GM12878 (cell line): ENCODE data around the gene PXMP4.

Experiments used
- CTCF ChIP-seq, 3 experiments: IDR thresholded peaks in 2 of 3; conservative IDR thresholded peaks in 1 of 3; 2 replicates each; pipeline ENCODE4 v1.5.1; 2011; ENCODE audit warnings: low read depth in 3 of 3, low read length in 3 of 3, mild to moderate bottlenecking in 3 of 3, control low read depth in 2 of 3, moderate library complexity in 2 of 3, inconsistent platforms in 1 of 3, mixed read lengths in 1 of 3; ENCODE audit not compliant: control insufficient read depth in 2 of 3, insufficient read depth in 1 of 3; ENCODE audit errors: extremely low read depth in 1 of 3
- EED ChIP-seq: sonication (generic); IDR thresholded peaks from 2 replicates; pipeline ENCODE4 v1.6.1; 2016; ENCODE audit warnings: antibody characterized with exemption, low read depth
- JUND ChIP-seq: IDR thresholded peaks from 2 replicates; pipeline ENCODE4 v1.6.1; 2012; ENCODE audit warnings: low read depth, mild to moderate bottlenecking, low read length, improper control_type of control experiment, moderate library complexity
- MEF2B ChIP-seq: fragments of 450-650 bp; IDR thresholded peaks from 2 replicates; pipeline ENCODE4 v1.6.1; 2018; ENCODE audit warnings: mild to moderate bottlenecking, moderate library complexity; ENCODE audit not compliant: partially characterized antibody, poor library complexity, severe bottlenecking
- POLR2AphosphoS5 ChIP-seq: IDR thresholded peaks from 2 replicates; pipeline ENCODE4 v1.6.1; 2011; ENCODE audit warnings: mild to moderate bottlenecking, low read length, inconsistent platforms
- ZNF217 ChIP-seq: fragments of 450-650 bp; IDR thresholded peaks from 2 replicates; pipeline ENCODE4 v1.6.1; 2017; ENCODE audit warnings: antibody characterized with exemption, mild to moderate bottlenecking

GRCh38 chr20:33740189-33740588 lies 20.1 kb upstream of the PXMP4 start:
- TF ChIP-seq CTCF (IDR thresholded peaks at IDR 0.05 in 2 of 3, conservative IDR thresholded peaks at IDR 0.05 in 1 of 3; ENCODE audit: control insufficient read depth in 2 of 3, extremely low read depth in 1 of 3, insufficient read depth in 1 of 3, low read depth in 3 of 3, low read length in 3 of 3): no peak
- TF ChIP-seq POLR2AphosphoS5: no peak
- no peak for TF ChIP-seq JUND
- no peak for TF ChIP-seq EED
- no peak for TF ChIP-seq ZNF217
- no peak for TF ChIP-seq MEF2B
